GM19455 (cell line): ENCODE results near the gene B4GAT1.
A peak's percentile ranks its signal among the peaks of the same experiment; 100 is the strongest.

Experiments
- ATAC-seq: cut with Tn5 transposase; IDR thresholded peaks from one replicate; pipeline ENCODE4 v1.9.1; 2021; ENCODE audit not compliant: unreplicated experiment

The B4GAT1 gene

DNA sequence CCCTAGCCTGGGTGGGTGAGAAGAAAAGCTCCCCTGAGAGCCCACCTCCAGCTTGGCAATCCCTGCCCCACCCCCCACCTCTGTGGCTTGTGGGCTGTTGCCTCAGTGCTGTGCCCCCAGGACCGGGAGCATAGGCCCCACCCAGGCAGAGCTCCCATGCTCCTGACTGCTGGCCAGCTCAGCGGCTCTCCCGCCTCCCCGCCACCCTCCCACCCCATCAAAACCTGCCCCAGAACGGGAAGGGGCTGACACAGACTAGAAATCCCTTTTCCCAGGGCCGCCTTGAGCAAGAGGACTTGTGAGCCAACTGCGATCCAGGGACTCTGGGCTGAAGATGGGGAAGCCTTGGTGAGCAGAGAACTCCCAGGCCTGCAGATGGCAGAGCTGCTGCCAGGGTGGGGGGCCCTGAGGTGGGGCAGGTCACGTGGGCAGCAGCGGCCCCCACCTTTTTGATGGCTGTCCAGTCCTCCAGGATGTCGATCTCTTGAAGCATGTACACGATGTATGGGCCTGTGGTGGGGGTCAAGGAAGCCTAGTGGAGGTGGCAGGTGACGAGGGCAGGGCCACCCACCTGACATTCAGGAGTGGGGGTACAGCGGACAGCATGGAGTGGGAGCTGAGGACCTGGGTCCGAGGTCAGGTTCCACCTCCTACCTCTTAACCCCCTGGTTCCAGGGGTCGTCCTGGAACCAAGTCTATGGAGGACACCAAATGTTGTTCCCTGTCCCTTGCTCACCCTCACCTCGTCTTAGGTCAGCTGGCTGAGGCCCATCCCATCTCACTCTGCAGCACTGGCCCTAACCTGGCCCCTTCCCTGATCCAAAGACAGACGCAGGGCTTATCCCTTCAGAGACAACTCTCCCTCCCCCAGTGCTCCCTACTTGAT, 8.9 kb downstream of the B4GAT1 start:
- no peak for ATAC-seq

GRCh38 chr11:66337103-66337899, 10.1 kb downstream of the B4GAT1 start:
- ATAC-seq, result no peak

GRCh38 chr11:66336234-66337102, 11.0 kb downstream of the B4GAT1 start, which contains the start of gene RIN1:
TSS of gene RIN1 (minus strand) at chr11:66336434. CDS start at chr11:66336402, 32 bp downstream.
- peak; percentile 54 for ATAC-seq

DNA sequence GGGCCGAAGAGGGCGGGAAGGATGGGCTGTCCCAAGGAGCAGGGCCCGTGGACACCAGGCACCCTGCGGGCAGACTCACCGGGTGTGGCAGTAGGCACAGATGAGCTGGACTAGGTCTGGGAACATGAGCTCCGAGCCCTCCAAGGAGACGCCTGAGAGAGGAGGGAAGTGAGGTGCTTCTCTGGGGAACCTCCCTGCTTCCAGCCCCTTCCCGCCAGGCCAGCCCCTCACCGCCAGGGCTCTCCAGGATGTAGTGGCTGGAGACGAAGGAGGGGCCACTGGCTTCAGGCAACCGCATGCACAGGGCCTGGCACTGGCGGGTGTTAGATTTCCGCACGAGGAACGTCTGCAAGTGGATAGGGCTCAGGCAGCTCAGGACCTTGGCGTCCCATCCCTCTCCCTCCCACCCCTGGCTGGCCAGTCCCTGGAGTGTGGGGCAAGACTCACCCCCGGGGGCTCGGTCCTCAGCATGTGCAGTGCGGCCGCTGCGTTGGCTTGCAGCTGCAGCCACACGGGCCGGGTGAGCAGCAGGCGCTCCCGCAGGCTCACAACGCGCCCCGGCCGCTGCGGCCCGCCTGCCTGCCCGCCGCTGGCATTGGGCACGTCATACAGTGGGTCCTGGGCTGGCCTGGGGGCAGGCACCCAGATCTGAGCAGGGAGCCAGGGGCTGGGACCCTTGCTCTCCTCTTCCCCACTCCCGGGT, 11.7 kb downstream of the B4GAT1 start:
- no peak for ATAC-seq

DNA sequence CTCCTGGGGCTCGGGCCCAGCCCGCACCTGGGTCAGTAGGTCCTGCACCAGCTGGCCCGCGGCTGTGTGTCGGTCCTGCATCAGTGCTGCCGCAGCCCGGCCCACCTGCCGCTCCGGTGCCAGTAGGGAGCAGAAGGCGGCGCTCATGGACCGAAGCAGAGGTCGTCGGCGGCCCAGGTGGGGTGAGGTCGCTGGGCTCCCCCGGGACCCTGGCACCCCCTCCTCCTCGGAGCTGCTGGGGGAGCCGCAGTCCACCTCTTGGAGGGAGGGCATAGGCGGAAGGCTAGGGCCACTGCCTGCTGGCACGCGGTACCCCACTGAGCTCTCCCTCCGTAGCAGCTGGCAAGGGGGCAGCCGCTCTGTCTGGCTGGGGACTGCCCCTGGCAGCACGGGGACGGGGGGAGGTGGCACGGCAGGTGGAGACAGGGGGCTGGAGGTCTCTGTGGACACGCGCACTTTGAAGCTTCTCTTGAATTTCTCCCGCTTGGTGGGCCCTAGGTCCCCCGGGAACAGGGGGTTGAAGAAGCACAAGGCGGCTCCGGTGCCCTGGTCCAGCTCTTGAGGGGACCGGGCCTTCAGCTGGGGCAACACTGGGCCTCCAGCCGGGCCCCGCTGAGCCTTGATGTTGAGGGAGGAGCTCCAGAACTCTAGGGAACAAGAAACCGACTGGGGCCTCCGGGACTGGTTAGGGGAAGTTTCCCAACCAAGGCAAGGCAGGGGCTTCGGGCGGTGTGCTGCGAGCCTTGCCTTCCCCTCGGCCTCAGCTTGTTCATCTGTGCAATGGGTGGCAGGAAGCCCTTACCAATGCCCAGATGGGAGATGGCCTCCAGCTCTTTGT, 12.6 kb downstream of the B4GAT1 start:
- no peak for ATAC-seq

DNA sequence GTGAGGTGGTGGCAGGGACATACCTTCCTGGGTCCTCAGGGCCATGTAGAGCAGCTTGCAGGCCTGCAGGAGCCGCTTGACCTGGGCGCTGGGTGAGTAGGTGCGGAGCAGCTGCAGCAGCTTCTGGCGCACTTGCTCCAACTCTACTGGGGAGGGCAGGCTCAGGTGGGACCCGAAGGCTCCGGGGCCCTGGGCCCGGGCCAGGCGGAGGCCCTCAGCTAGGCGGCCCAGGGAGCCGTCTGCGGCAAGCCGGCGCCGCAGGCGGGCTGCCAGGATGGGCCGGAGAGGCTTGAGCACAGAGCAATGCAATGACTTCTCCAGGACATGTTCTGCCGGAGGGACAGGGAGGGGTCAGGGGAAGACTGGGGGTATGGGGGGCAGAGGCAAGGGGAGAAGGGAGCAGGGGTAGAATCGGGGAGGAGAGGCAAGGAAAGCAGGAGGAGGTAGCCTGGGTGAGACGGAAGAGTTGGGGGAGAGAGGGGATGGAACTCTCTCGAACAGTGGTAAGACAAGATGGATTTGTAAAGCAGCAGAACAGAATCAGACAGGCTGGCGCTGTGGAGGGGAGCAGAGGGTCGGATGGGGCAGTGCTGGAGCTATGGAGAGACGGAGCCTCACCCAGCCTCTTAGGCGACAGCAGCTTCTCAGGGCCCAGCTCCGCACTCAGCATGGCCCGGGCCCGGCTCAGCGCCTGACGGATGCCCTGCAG, 13.4 kb downstream of the B4GAT1 start:
- ATAC-seq, result no peak

DNA sequence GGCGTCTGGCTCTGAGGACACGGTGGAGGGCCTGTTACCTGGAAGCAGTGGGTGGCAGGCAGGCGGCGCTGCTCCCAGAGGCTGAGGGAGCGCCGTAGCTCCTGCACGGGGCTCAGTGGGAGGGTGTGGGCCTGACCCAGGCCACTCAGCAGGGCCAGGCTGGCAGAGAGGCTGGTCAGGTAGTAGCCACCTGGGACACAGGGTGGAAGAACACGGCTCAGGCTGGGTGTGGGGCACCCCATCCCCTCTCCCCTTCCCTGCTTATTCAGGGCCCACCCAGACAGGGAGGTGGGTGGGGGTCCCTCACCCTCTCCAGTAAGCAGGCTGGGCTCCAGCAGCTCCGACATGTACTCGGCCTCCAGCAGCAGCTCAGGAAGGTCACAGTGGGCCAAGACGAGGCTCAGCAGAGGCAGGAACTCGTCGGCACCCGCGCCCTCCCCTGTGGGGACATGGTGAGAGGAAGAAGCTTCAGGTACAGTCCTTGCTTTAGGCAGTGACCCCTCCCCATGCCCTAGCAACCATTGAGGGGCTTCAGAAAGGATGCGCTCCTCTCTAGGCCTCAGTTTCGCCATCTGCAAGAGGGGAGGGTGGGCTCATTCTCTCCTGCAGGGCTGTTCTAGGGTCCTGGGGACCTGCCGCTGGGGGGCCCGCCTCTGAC, 14.1 kb downstream of the B4GAT1 start:
- no peak for ATAC-seq

DNA sequence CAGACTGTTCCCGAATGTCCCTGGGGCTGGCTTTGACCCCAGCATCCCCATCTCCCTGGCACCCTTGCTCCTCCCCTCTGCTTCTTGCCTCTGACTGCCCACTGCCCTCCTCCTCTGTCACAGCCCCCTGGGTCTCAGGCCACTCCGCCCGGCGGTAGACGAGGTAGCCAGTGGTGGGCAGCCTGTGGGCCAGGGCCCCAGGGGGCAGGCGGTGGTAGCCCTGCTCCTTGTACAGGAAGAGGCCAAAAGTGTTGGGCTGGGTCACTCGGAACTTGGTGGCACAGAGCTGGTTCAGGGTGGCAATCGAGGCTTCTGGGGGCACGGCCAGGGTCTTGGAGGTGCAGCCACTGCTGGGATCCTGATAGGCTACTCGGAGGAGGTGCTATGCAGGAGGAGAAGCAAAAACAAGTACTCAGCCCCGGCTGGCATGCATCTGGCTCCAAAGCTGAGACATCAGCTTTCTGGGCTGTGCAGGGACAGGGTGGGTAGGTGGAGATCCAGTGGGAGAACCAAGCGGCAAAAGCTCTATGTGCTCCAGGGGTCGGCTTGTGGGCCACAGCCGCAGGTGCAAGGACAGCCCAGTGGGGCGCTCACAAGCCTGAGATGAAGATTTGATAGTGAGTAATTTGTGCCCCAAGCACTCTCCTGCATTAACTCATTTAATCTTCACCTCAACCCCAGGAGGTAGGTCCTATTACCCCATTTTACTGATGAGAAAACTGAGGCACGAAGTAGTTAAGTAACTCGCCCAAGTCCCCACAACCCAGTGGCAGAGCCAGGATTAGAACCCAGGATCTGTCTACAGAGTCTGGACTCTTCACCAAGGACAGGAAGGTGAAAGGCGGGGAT, 14.8 kb downstream of the B4GAT1 start:
- no peak for ATAC-seq

DNA sequence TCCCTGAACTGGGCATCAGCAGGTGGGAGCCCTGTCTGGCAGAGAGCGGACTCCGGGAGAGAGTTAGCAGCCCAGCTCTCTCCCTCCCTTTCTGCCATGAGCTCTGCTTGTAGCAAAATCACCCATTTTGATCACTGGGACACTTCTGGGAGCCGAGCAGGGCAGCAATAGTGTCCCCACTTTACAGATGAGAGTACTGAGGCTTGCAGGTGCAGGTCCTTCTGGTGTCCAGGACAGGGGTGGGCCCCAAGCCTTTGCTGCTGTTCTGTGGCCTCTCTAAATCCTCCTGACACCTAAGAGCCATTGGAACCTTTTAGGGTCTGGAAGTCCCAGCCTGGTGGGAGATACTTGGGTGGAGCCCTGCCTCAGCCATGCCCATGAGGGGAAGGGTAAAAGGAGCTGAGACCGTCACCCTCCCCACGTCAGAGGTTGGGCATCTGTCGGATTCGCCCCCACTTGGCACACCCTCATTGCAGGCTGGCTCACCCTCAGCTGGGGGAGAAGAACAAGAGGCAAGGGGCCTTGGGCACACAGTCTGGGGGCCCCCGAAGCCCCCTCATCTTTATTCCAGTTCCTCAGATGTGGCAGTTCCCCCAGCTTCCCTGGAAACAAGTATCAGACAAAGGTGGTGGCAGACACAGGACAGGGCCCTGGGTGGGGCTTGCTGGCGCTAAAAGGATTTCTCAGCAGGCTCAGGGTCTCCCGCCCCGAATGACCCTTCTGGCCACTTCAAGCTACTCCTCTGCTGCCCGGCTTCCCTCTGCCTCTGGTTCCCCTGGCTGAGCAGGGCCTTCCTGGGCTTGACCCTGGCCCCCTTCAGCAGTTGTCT, 15.7 kb downstream of the B4GAT1 start:
- ATAC-seq, result no peak

DNA sequence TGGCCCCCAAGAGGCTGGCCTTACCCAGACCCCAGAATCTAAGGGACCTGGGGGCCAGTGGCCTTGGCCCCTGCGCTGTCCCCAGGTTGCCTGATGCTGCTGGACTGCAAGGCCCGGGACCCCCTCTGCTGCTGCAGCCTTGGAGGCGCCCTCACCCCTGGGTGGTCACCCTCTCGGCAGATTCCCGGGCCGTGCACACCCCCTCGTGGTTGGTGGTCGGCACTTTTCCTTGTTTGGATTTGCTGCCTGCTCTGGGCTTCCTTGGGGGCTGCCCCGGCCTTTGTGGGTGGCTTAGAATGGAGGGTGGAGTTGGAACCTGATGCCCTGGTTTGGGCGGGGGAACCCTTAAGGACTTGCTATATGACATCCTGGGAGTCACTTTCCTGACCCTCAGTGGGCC, 16.5 kb downstream of the B4GAT1 start:
- no peak for ATAC-seq

GRCh38 chr11:66329165-66329673, 18.2 kb downstream of the B4GAT1 start:
- ATAC-seq, result no peak

GRCh38 chr11:66328302-66329144, 18.9 kb downstream of the B4GAT1 start:
- ATAC-seq, result peak; percentile 77

DNA sequence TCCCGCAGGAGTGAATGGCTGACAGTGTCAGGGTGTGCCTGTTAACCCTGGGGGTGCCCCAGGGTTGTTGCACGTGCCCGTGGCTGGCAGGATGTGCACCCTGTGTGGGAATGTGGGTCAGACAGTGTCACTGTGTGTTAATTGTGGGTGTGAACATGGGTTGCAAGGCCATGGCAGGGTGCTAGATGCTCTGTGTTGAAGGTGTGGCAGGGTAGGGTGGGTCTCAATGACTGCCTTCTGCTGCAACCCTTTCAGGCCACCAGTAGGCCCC, 19.5 kb downstream of the B4GAT1 start:
- no peak for ATAC-seq

- no peak for ATAC-seq
Observed at GRCh38 chr11:66327171-66328030, 20.0 kb downstream of the B4GAT1 start.
